ENCODE data around the gene B3GALT4.
"Not testable (repeated sequence)": the region's sequence is repeated elsewhere in the genome, so short reads cannot be mapped to it uniquely, and the experiment has no call there.

B3GALT4 gene

DNA sequence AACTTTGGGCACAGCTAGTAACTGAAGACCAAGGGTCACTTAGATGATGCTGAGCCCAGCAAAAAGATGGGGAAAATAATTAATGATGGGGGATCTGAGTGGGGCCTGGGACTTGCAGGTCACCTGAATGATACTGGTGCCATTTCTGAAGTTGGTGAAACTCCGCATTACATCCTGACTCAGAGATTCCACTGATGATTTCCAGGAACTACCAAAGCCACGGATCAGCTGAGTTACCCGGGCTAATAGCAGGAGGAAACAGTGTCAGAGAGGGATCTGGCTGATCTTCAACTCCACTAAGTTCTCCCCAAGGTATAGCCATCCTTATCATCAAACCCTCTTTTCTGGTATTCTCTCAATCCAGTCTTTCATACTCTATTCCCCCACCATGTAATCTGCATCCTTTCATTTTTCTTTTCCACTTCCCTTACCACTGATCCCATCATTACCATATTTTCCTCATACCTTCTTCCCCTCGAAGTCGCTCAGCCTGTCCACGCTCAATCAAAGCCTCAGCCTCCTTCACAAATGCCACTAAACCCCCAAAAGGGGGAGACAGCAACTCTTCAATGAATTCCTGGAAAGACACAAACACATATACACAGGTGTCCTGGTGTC is 25.4 kb upstream of the B3GALT4 start:
- H3K9me3 Mint-ChIP-seq, result no peaks in the 10 kb centered on the region
- CTCF ChIA-PET, result interaction anchor here (0.7 to 6.2 kb wide), 5 partner anchors 19 to 126 kb away, joined by 3 to 86 read pairs (median 4); partner anchors contain the start of genes B3GALT4, RPS18 and VPS52
- peaks cover 20% of the 10 kb centered on the region for H3K36me3 Mint-ChIP-seq
- peak overlapping the region; percentile 58 for H3K27ac Mint-ChIP-seq
- peaks cover 39% of the 10 kb centered on the region for H3K4me1 Mint-ChIP-seq
- peak overlapping the region; percentile 22 for H3K4me3 Mint-ChIP-seq
- peaks cover 7% of the 10 kb centered on the region for H3K27me3 Mint-ChIP-seq
- DNase-seq, result peak; percentile 5

DNA sequence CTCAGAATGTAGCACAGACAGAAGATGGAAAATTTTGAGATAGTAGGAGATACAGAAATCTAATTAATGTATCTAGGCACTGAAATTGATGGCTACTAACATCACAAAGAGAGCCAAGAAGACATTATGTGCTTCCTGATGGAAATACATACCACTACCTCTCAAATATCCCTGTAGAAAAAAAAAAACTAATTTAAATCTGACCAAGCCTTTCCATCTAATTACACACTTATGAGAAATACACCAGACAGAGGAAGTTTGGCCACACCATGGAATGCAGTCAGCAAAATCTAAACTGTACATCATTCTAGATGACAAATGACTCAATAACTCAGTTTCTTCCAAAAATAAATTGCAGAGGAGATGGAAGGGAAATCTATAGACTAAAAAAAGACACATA is 24.2 kb upstream of the B3GALT4 start:
- H3K4me3 Mint-ChIP-seq, result no peak overlapping the region
- peaks cover 5% of the 10 kb centered on the region for H3K27me3 Mint-ChIP-seq
- H3K9me3 Mint-ChIP-seq, result no peaks in the 10 kb centered on the region
- H3K36me3 Mint-ChIP-seq, result peaks cover 21% of the 10 kb centered on the region
- no peak overlapping the region for H3K27ac Mint-ChIP-seq
- DNase-seq, result no peak
- CTCF ChIA-PET, result no interaction called here
- H3K4me1 Mint-ChIP-seq, result peaks cover 39% of the 10 kb centered on the region

GRCh38 chr6:33254591-33254990 is 22.3 kb upstream of the B3GALT4 start:
- no peaks in the 10 kb centered on the region for H3K9me3 Mint-ChIP-seq
- no peak overlapping the region for H3K4me3 Mint-ChIP-seq
- no peak overlapping the region for H3K27ac Mint-ChIP-seq
- peaks cover 25% of the 10 kb centered on the region for H3K4me1 Mint-ChIP-seq
- peaks cover 29% of the 10 kb centered on the region for H3K36me3 Mint-ChIP-seq
- no peaks in the 10 kb centered on the region for H3K27me3 Mint-ChIP-seq
- DNase-seq, result peak; percentile 19
- CTCF ChIA-PET, result interaction anchor here (0.7 to 1.9 kb wide), 3 partner anchors 18 to 130 kb away, joined by 3 to 6 read pairs (median 3); partner anchors contain the start of gene RPS18

DNA sequence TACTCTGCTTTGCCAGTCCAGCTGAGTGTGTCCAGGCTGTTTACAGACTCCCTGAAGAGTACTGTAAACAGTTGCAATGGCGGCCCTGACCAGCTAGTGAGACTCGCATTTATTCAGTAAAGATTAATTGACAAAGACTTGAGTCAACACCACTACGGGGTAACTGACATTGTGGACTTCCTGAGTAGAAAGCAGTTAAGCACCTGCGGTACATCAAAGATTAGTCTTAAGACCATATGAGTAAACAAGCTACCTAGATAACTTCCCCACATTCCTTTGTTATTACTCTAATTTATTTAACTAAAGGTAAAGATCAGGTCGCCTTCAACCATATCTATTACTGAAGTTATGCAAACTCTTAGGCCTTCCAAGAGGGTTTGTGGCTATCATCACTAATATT is 17.9 kb upstream of the B3GALT4 start:
- Mint-ChIP-seq H3K36me3 (peaks cover 36% of the 10 kb centered on the region), H3K9me3 (no peaks in the 10 kb centered on the region), H3K4me1 (peaks cover 3% of the 10 kb centered on the region), H3K27ac (no peak overlapping the region), H3K4me3 (no peak overlapping the region), H3K27me3 (no peaks in the 10 kb centered on the region)
- CTCF ChIA-PET, result no interaction called here
- DNase-seq, result peak; percentile 11

- not testable (repeated sequence) for DNase-seq, H3K27me3 Mint-ChIP-seq, H3K27ac Mint-ChIP-seq, H3K4me3 Mint-ChIP-seq, H3K4me1 Mint-ChIP-seq, H3K9me3 Mint-ChIP-seq
- peaks cover 59% of the 10 kb centered on the region for H3K36me3 Mint-ChIP-seq
- CTCF ChIA-PET, result interaction anchor here (1.5 kb wide), 1 partner anchor 12 kb away, joined by 4 read pairs; no protein-coding TSS in a partner anchor
Observed at GRCh38 chr6:33262490-33262889, 14.4 kb upstream of the B3GALT4 start.

DNA sequence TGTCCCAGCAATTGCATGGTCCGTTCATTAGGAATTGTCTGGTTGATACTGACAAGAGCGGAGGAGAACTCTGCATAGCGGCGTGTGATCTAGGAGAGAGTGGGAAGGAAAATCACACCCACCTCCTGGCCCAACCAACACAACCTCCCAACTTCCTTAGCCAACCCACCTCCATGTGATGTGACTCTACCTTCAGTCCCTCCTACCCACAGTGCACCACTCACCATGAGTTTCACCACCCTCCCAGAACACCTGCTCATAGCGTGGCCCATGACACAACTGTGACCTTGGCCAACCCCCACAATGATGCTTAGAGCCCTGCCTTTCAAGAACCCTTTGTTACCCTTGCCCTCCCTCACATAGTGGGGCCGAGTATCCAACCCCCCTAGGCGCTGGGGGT is 12.9 kb upstream of the B3GALT4 start:
- H3K27ac Mint-ChIP-seq, result no peak overlapping the region
- DNase-seq, result peak; percentile 10
- CTCF ChIA-PET, result no interaction called here

GRCh38 chr6:33271117-33271467 is 5.8 kb upstream of the B3GALT4 start:
- H3K36me3 Mint-ChIP-seq, result peaks cover 59% of the 10 kb centered on the region
- DNase-seq, result no peak
- no peaks in the 10 kb centered on the region for H3K9me3 Mint-ChIP-seq
- H3K4me3 Mint-ChIP-seq, result peak overlapping the region; percentile 94
- peak overlapping the region; percentile 98 for H3K27ac Mint-ChIP-seq
- H3K4me1 Mint-ChIP-seq, result peaks cover 55% of the 10 kb centered on the region
- CTCF ChIA-PET, result interaction anchor here (1.1 to 1.9 kb wide), 4 partner anchors 19 to 147 kb away, joined by 3 to 5 read pairs (median 4); partner anchors contain the start of gene CUTA
- no peaks in the 10 kb centered on the region for H3K27me3 Mint-ChIP-seq

More for the DNA sequence above, 12.9 kb upstream of the B3GALT4 start:
- Mint-ChIP-seq H3K36me3 (peaks cover 66% of the 10 kb centered on the region), H3K4me3 (no peak overlapping the region), H3K9me3 (no peaks in the 10 kb centered on the region), H3K4me1 (peaks cover 3% of the 10 kb centered on the region), H3K27me3 (no peaks in the 10 kb centered on the region)

DNA sequence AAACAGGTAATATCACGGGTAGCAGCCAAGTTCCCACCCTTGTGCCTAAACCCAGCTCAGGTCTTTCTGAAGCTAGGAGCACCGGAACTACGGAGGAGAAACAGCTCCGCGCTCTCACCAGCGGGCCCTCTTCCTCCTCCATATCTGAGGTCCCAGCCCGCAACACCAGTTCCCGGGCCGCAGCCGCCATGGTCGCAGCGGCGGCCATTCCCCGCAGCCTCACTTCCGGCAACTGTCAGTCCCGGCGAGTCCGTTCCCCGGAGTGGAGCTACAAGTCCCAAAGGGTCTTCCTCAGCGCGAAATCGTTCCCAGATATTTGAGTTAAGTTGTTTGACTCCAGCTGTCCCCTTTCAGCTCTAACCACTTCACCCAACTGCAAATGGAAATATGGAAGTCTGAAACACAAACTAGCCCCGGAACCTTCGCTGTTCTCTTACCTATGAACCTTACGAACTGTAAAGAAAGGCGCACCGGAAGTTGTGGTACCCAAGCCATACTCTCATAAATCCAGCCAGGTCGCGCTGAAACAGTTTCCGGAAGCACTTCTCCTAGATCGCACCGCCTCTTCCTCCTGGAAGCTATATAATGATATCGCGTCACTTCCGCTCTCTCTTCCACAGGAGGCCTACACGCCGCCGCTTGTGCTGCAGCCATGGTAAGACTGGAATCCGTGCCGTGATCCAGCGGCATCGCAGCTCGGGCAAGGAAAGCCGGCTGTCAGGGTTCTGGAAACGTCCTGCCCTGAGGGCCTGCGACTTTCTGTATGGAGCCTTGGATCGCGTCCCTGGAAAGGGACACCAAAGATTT is 5.3 kb upstream of the B3GALT4 start, which contains the start of the genes RPS18 and VPS52:
Gene RPS18 (plus strand): TSS at position 608 of the 807 bp plus-strand sequence. CDS start 45 bp downstream, at position 653.
Gene VPS52 (minus strand): TSS at position 409 of the 807 bp plus-strand sequence. CDS start 201 bp downstream, at position 208.
- no peaks in the 10 kb centered on the region for H3K27me3 Mint-ChIP-seq
- H3K4me3 Mint-ChIP-seq, result peak within 1 kb of the TSS; percentile 94
- peak; percentile 95 for DNase-seq
- H3K4me1 Mint-ChIP-seq, result peaks cover 60% of the 10 kb centered on the region
- H3K36me3 Mint-ChIP-seq, result peaks cover 59% of the 10 kb centered on the region
- no peaks in the 10 kb centered on the region for H3K9me3 Mint-ChIP-seq
- peak within 1 kb of the TSS; percentile 98 for H3K27ac Mint-ChIP-seq
- CTCF ChIA-PET, result interaction anchor here (0.9 to 1.9 kb wide), 5 partner anchors 17 to 146 kb away, joined by 3 to 5 read pairs (median 4); partner anchors contain the start of gene CUTA

DNA sequence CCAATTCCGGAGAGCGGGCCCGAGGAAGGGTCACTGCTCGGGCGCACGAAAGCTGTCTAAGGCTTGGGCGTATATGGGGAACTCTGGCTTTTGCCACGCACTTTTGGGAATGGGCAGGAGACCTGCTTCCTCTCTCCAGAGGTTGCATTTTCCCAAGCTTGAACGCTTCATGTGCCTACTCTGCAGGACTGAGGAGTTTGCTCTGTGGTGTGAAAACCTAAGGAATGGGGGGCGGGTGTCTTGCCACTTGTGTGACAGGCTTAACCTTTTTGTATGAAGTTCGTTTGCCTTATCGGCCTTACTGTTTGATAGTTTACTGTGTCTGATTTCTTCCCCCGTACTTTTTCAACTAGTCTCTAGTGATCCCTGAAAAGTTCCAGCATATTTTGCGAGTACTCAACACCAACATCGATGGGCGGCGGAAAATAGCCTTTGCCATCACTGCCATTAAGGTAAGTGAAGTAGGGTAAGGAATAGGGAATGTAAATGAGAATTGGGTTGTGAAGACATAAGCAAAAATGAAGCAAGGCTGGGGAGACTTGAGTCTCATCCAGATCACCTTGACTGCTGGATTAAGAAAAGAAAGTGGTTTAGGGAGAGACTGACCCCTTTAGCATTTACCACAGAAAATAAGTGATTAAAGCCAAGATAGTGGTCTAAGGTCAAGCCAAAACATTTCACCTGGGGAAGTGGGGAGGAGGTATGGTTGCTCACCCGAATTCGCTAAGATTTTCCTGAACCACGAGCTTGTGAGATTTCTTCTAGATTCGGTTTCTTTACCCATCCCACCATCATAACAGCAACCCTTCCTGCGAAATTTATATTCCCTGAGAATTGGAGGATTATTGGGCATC is 4.4 kb upstream of the B3GALT4 start:
- H3K27ac Mint-ChIP-seq, result peak overlapping the region; percentile 98
- DNase-seq, result no peak
- H3K36me3 Mint-ChIP-seq, result peaks cover 57% of the 10 kb centered on the region
- peak overlapping the region; percentile 94 for H3K4me3 Mint-ChIP-seq
- H3K27me3 Mint-ChIP-seq, result peaks cover 4% of the 10 kb centered on the region
- H3K9me3 Mint-ChIP-seq, result no peaks in the 10 kb centered on the region
- CTCF ChIA-PET, result interaction anchor here (0.9 to 1.2 kb wide), 3 partner anchors 18 to 72 kb away, joined by 3 to 4 read pairs (median 3); no protein-coding TSS in a partner anchor
- H3K4me1 Mint-ChIP-seq, result peaks cover 64% of the 10 kb centered on the region

GRCh38 chr6:33273129-33273923 is 3.6 kb upstream of the B3GALT4 start:
- H3K27me3 Mint-ChIP-seq, result peaks cover 4% of the 10 kb centered on the region
- peak overlapping the region; percentile 94 for H3K4me3 Mint-ChIP-seq
- CTCF ChIA-PET, result interaction anchor here (1.2 kb wide), 1 partner anchor 71 kb away, joined by 4 read pairs; no protein-coding TSS in a partner anchor
- no peaks in the 10 kb centered on the region for H3K9me3 Mint-ChIP-seq
- peak; percentile 8 for DNase-seq
- peaks cover 71% of the 10 kb centered on the region for H3K4me1 Mint-ChIP-seq
- H3K27ac Mint-ChIP-seq, result peak overlapping the region; percentile 98
- H3K36me3 Mint-ChIP-seq, result peaks cover 54% of the 10 kb centered on the region

- Mint-ChIP-seq H3K27ac (peak overlapping the region; percentile 98), H3K4me1 (peaks cover 80% of the 10 kb centered on the region), H3K9me3 (no peaks in the 10 kb centered on the region), H3K4me3 (peak overlapping the region; percentile 94), H3K36me3 (peaks cover 54% of the 10 kb centered on the region), H3K27me3 (peaks cover 4% of the 10 kb centered on the region)
- peak; percentile 10 for DNase-seq
- CTCF ChIA-PET, result no interaction called here
Observed at GRCh38 chr6:33273924-33274902, 2.7 kb upstream of the B3GALT4 start.

Data from activated naive CD4-positive, alpha-beta T cell treated with anti-CD3 and anti-CD28 coated beads, Interleukin-2, amount 10 ng/mL, durations not matched to agents 7 days and 5 days (primary cell).